Neural progenitor cell (in vitro differentiated cells): ENCODE data around the gene NOL8. TPM values are rescaled to one million over a fixed set of nuclear protein-coding genes. Genes with fewer than 3 reads are reported as not detected.

Experiments used
- DNase-seq: peaks from one replicate; pipeline ENCODE4 v3.0.0-alpha.2; 2016; ENCODE audit warnings: low spot score
- H2AFZ ChIP-seq: fragments of 200-600 bp; sonication (generic); replicated peaks from 2 replicates; pipeline ENCODE4 v1.6.1; 2016; ENCODE audit warnings: antibody characterized with exemption
- H3F3A ChIP-seq: fragments of 200-600 bp; sonication (generic); 2 replicates; pipeline ENCODE4 v1.6.1; 2016; ENCODE audit warnings: antibody characterized with exemption, low read depth
- H3K27ac ChIP-seq: fragments of 200-600 bp; sonication (generic); 2 replicates; pipeline ENCODE4 v1.5.1; 2016; ENCODE audit warnings: mild to moderate bottlenecking
- H3K27me3 ChIP-seq: fragments of 200-600 bp; sonication (generic); 2 replicates; pipeline ENCODE4 v1.6.1; 2016; ENCODE audit warnings: mild to moderate bottlenecking, moderate library complexity
- H3K36me3 ChIP-seq: fragments of 200-600 bp; sonication (generic); 2 replicates; pipeline ENCODE4 v1.5.1; 2016
- H3K4me1 ChIP-seq: fragments of 200-600 bp; sonication (generic); 2 replicates; pipeline ENCODE4 v1.6.1; 2016; ENCODE audit warnings: mixed run types
- H3K4me2 ChIP-seq: fragments of 200-600 bp; sonication (generic); 2 replicates; pipeline ENCODE4 v1.6.1; 2016
- H3K4me3 ChIP-seq: fragments of 200-600 bp; sonication (generic); 2 replicates; pipeline ENCODE4 v1.5.1; 2016
- H3K79me2 ChIP-seq: fragments of 200-600 bp; sonication (generic); 2 replicates; pipeline ENCODE4 v1.6.1; 2016; ENCODE audit warnings: low read depth
- H3K9ac ChIP-seq: fragments of 200-600 bp; sonication (generic); 2 replicates; pipeline ENCODE4 v1.6.1; 2016
- H3K9me3 ChIP-seq: fragments of 200-600 bp; sonication (generic); 2 replicates; pipeline ENCODE4 v1.5.1; 2016; ENCODE audit warnings: low read depth
- H4K20me1 ChIP-seq: fragments of 200-600 bp; sonication (generic); 2 replicates; pipeline ENCODE4 v1.6.1; 2016; ENCODE audit warnings: low read depth
- H3K27ac Mint-ChIP-seq: 3 replicates; pipeline ENCODE4 v1.8.0; 2021; ENCODE audit warnings: mixed read lengths
- H3K27me3 Mint-ChIP-seq: 2 replicates; pipeline ENCODE4 v1.8.0; 2022; ENCODE audit warnings: low read depth, mild to moderate bottlenecking, inconsistent platforms, moderate library complexity, mixed read lengths; ENCODE audit not compliant: insufficient read depth
- H3K36me3 Mint-ChIP-seq: 3 replicates; pipeline ENCODE4 v1.8.0; 2021; ENCODE audit warnings: mixed read lengths
- H3K4me1 Mint-ChIP-seq: 3 replicates; pipeline ENCODE4 v1.8.0; 2021; ENCODE audit warnings: mixed read lengths
- H3K4me3 Mint-ChIP-seq: 3 replicates; pipeline ENCODE4 v1.8.0; 2021; ENCODE audit warnings: mild to moderate bottlenecking, moderate library complexity, mixed read lengths
- H3K9me3 Mint-ChIP-seq: 3 replicates; pipeline ENCODE4 v1.8.0; 2020; ENCODE audit warnings: mixed read lengths
- CTCF ChIP-seq: fragments of 200-600 bp; sonication (generic); IDR thresholded peaks from 2 replicates; pipeline ENCODE4 v1.5.1; 2017; ENCODE audit warnings: antibody characterized with exemption, mild to moderate bottlenecking
- EZH2 ChIP-seq: fragments of 200-600 bp; sonication (generic); IDR thresholded peaks from 2 replicates; pipeline ENCODE4 v1.6.1; 2017; ENCODE audit warnings: antibody characterized with exemption, mild to moderate bottlenecking, moderate library complexity
- EZH2phosphoT487 ChIP-seq: fragments of 200-600 bp; sonication (generic); IDR thresholded peaks from 2 replicates; pipeline ENCODE4 v1.6.1; 2017; ENCODE audit warnings: antibody characterized with exemption
- total RNA-seq: library from RNA; depleted of rRNA; stranded (reverse); fragments of >200 nt; gene quantifications from 2 replicates; pipeline ENCODE4 v1.2.3, GENCODE V29; 2015; ENCODE audit warnings: low replicate concordance

NOL8 gene
- total RNA-seq, 1 donor from 2014 or later: 21.0 TPM

GRCh38 chr9:92298036-92298435 lies 27.1 kb downstream of the NOL8 start:
- Histone ChIP-seq H3F3A (peaks cover 17% of the 10 kb centered on the region), H3K9me3 (no peaks in the 10 kb centered on the region), H3K4me2 (no peak overlapping the region), H3K36me3 (peaks cover 24% of the 10 kb centered on the region), H3K27me3 (no peaks in the 10 kb centered on the region), H3K79me2 (peaks cover 12% of the 10 kb centered on the region), H3K9ac (no peak overlapping the region), H3K4me3 (no peak overlapping the region), H3K27ac (no peak overlapping the region), H4K20me1 (no peaks in the 10 kb centered on the region), H3K4me1 (peaks cover 7% of the 10 kb centered on the region), H2AFZ (no peak overlapping the region)
- H3K9me3 Mint-ChIP-seq: no peaks in the 10 kb centered on the region
- H3K27ac Mint-ChIP-seq: no peak overlapping the region
- no peak overlapping the region for H3K4me3 Mint-ChIP-seq
- peaks cover 11% of the 10 kb centered on the region for H3K4me1 Mint-ChIP-seq
- no peak for DNase-seq
- H3K36me3 Mint-ChIP-seq: peaks cover 4% of the 10 kb centered on the region
- TF ChIP-seq EZH2phosphoT487 (no peak), CTCF (no peak)
- H3K27me3 Mint-ChIP-seq: peaks cover 2% of the 10 kb centered on the region

GRCh38 chr9:92297611-92298010 lies 27.5 kb downstream of the NOL8 start:
- Mint-ChIP-seq H3K4me3 (no peak overlapping the region), H3K9me3 (no peaks in the 10 kb centered on the region), H3K27me3 (peaks cover 2% of the 10 kb centered on the region), H3K4me1 (peaks cover 15% of the 10 kb centered on the region), H3K36me3 (peaks cover 4% of the 10 kb centered on the region), H3K27ac (no peak overlapping the region)
- peaks cover 10% of the 10 kb centered on the region for H3K4me1 ChIP-seq
- no peaks in the 10 kb centered on the region for H3K27me3 ChIP-seq
- TF ChIP-seq EZH2phosphoT487 (no peak), EZH2 (no peak), CTCF (no peak)
- H3K36me3 ChIP-seq: peaks cover 20% of the 10 kb centered on the region
- no peak overlapping the region for H3K4me3 ChIP-seq
- peaks cover 17% of the 10 kb centered on the region for H3F3A ChIP-seq
- no peak overlapping the region for H3K27ac ChIP-seq
- no peaks in the 10 kb centered on the region for H3K9me3 ChIP-seq
- no peak for DNase-seq
- H3K79me2 ChIP-seq: peaks cover 17% of the 10 kb centered on the region
- H4K20me1 ChIP-seq: no peaks in the 10 kb centered on the region
- H2AFZ ChIP-seq: no peak overlapping the region
- no peak overlapping the region for H3K9ac ChIP-seq
- H3K4me2 ChIP-seq: no peak overlapping the region

GRCh38 chr9:92295827-92296258 lies 29.3 kb downstream of the NOL8 start:
- H3K27me3 Mint-ChIP-seq: peaks cover 2% of the 10 kb centered on the region
- H2AFZ ChIP-seq: no peak overlapping the region
- H3F3A ChIP-seq: peaks cover 17% of the 10 kb centered on the region

More at GRCh38 chr9:92295827-92296258, 29.3 kb downstream of the NOL8 start:
- TF ChIP-seq CTCF (no peak), EZH2phosphoT487 (no peak), EZH2 (no peak)
- Histone ChIP-seq H3K27me3 (no peaks in the 10 kb centered on the region), H3K9ac (no peak overlapping the region), H3K4me2 (no peak overlapping the region), H3K4me1 (peaks cover 14% of the 10 kb centered on the region), H3K4me3 (no peak overlapping the region), H3K9me3 (no peaks in the 10 kb centered on the region), H3K27ac (no peak overlapping the region), H4K20me1 (no peaks in the 10 kb centered on the region), H3K79me2 (peaks cover 34% of the 10 kb centered on the region), H3K36me3 (peaks cover 6% of the 10 kb centered on the region)
- Mint-ChIP-seq H3K9me3 (no peaks in the 10 kb centered on the region), H3K4me1 (peaks cover 23% of the 10 kb centered on the region), H3K27ac (no peak overlapping the region), H3K36me3 (peaks cover 10% of the 10 kb centered on the region), H3K4me3 (no peak overlapping the region)
- peak; percentile 11 for DNase-seq
